ENCODE measurements around the gene SOX6.

DNA sequence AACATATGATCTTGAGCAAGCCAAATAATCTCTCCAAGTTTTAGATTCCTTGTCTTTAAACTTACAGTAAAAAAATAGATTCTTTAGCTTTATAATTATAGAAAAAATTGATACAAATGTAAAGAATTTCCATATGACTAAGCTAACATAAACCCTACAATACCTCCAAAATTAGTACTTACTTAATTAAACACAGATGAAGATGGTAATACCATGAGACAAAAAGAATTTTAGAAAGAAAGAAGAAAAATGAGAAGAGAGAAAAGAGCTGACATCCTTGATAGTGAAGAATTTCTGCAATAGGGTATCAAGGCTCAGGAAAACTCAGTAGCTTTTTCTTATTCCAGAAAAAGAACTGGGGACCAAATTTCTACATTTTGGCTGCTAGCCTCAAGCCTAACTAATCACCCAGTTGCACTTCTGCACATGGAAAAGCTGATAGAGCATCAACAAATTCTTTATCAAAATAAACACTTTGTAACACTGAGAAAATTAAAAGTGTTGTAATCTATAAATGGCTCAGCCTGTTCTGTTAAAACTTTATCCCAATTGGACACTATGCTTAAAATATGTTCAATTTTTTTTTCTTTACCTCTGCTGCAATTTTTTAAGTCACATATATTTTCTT lies 24.7 kb upstream of the SOX6 start:
- TF ChIP-seq, protein P1, sequence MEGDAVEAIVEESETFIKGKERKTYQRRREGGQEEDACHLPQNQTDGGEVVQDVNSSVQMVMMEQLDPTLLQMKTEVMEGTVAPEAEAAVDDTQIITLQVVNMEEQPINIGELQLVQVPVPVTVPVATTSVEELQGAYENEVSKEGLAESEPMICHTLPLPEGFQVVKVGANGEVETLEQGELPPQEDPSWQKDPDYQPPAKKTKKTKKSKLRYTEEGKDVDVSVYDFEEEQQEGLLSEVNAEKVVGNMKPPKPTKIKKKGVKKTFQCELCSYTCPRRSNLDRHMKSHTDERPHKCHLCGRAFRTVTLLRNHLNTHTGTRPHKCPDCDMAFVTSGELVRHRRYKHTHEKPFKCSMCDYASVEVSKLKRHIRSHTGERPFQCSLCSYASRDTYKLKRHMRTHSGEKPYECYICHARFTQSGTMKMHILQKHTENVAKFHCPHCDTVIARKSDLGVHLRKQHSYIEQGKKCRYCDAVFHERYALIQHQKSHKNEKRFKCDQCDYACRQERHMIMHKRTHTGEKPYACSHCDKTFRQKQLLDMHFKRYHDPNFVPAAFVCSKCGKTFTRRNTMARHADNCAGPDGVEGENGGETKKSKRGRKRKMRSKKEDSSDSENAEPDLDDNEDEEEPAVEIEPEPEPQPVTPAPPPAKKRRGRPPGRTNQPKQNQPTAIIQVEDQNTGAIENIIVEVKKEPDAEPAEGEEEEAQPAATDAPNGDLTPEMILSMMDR (conservative IDR thresholded peaks at IDR 0.05 in 1 of 2, IDR thresholded peaks at IDR 0.05 in 1 of 2; ENCODE audit: low read depth in 1 of 2, low read length in 2 of 2): no peak
- no peak for TF ChIP-seq EZH2 (IDR thresholded peaks at IDR 0.05; ENCODE audit: low read length, missing control alignments)

Data from fibroblast of lung (primary cell).